ENCODE results near the gene TSPAN32.
"Not testable (repeated sequence)": the region's sequence is repeated elsewhere in the genome, so short reads cannot be mapped to it uniquely, and the experiment has no call there.

The TSPAN32 gene

GRCh38 chr11:2320568-2321310, 18.9 kb downstream of the TSPAN32 start:
- DNase-seq (ENCODE audit: low read depth, low spot score), result no peak
- H3K4me3 ChIP-seq (ENCODE audit: low read length), result no peak overlapping the region

GRCh38 chr11:2321311-2321683, 19.5 kb downstream of the TSPAN32 start:
- no peak overlapping the region for H3K4me3 ChIP-seq (ENCODE audit: low read length)
- DNase-seq (ENCODE audit: low read depth, low spot score), result no peak

DNA sequence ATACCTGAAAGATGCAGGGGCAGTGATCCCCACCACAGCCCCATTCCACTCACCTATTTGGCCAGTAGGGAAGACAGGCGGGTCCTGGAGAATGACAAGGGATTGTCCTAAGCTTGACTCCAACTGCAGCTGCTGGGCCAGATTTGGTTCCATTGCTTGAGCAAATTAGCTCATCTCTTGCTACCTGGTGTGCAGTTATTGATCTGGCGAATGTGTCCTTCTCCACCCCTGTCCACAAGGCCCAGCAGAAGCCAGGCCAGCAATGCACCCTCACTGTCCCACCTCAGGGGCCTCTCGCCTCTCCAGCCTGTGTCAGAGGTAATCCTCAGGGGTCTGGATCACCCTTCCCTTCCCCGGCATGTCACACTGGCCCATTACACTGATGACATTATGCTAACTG, 23.3 kb downstream of the TSPAN32 start:
- H3K4me3 ChIP-seq (ENCODE audit: low read length), result no peak overlapping the region
- no peak for DNase-seq (ENCODE audit: low read depth, low spot score)

GRCh38 chr11:2325719-2326118, 23.9 kb downstream of the TSPAN32 start:
- H3K4me3 ChIP-seq (ENCODE audit: low read length), result no peak overlapping the region
- no peak for DNase-seq (ENCODE audit: low read depth, low spot score)

DNA sequence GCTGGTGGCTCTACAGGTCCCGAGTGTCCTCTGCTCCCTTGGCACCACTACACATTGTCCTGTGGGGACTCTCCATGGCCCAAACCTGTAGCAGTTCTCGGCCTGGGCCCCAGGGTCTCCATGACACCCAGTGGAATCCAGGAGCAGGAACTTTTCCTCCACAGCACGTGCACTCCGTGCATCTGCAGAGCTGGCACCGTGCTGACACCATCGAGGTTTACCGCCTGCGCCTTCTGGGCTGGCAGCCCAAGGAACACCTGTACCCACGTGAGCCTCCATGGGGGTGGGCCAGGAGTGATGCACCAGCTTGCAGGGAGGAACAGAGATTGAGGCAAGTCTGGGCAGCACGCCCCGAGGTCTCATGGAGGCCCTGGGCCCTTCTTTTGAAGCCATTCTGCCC, 25.2 kb downstream of the TSPAN32 start:
- no peak for DNase-seq (ENCODE audit: low read depth, low spot score)
- no peak overlapping the region for H3K4me3 ChIP-seq (ENCODE audit: low read length)

DNA sequence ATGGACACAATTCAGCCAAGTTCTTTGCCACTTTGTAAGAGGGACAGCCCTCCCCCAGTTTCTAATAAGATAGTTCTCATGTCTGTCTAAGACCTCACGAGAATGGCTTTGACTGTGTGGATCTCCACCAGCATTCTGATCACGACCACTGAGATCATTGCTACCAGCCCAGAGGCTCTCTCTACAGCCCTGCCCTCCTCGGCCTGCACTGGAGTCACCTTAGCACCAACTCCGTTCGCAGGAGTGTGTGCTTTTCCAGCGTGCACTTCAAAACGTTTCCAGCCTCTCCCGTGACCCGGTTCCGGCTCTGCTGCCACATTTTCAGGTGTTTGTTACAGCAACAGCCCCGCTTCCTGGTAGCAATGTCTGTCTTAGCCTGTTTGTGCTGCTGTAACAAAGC, 26.2 kb downstream of the TSPAN32 start:
- no peak for DNase-seq (ENCODE audit: low read depth, low spot score)
- no peak overlapping the region for H3K4me3 ChIP-seq (ENCODE audit: low read length)

DNA sequence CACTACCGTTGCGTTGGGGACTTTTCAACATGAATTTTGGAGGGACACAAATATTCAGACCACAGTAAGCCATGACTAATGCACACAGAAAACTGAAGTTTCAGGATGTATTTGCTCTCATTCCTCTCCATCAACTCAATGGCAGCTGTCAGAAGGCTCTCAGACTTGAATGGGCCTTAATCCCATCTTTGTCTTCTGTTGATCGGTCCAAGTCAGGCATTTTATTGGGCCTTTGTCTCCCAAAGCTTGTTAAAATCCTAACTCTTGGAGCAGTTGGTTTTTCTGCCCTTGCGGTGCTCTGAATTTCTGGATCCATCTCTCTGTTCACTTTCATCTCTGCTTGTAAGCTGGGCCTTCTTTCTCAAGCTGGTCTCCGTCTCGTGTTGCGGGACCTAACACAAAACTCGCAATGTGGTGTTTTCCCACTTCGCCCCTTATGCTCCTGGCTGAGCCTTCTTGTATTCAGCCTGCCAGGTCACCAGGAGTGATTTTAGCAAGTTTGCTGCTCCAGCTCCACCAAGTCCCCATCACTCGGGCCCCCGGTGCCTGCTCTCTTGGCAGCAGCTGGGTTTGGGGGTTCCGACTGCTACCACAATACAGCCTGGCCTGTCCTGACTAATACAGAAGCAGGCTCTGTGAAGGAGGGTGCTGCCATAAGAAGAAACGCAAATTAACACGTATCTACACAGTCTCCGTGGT, 27.0 kb downstream of the TSPAN32 start:
- DNase-seq (ENCODE audit: low read depth, low spot score), result no peak
- no peak overlapping the region for H3K4me3 ChIP-seq (ENCODE audit: low read length)

- no peak for DNase-seq (ENCODE audit: low read depth, low spot score)
- H3K4me3 ChIP-seq (ENCODE audit: low read length), result no peak overlapping the region
These were observed 27.7 kb downstream of the TSPAN32 start for GRCh38 chr11:2329551-2329950.

GRCh38 chr11:2330696-2331095, 28.9 kb downstream of the TSPAN32 start:
- H3K4me3 ChIP-seq (ENCODE audit: low read length), result no peak overlapping the region
- DNase-seq (ENCODE audit: low read depth, low spot score), result no peak

GRCh38 chr11:2331404-2331803, 29.6 kb downstream of the TSPAN32 start:
- no peak for DNase-seq (ENCODE audit: low read depth, low spot score)

DNA sequence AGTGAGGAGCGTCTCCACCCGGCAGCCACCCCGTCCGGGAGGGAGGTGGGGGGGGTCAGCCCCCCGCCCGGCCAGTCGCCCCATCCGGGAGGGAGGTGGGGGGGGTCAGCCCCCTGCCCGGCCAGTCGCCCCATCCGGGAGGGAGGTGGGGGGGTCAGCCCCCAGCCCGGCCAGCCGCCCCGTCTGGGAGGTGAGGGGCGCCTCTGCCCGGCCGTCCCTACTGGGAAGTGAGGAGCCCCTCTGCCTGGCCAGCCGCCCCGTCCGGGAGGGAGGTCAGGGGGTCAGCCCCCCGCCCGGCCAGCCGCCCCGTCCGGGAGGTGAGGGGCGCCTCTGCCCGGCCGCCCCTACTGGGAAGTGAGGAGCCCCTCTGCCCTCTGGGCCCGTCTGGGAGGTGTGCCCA, 30.8 kb downstream of the TSPAN32 start:
- not testable (repeated sequence) for H3K4me3 ChIP-seq (ENCODE audit: low read length); DNase-seq (ENCODE audit: low read depth, low spot score)

More at GRCh38 chr11:2331404-2331803, 29.6 kb downstream of the TSPAN32 start:
- H3K4me3 ChIP-seq (ENCODE audit: low read length), result no peak overlapping the region

DNA sequence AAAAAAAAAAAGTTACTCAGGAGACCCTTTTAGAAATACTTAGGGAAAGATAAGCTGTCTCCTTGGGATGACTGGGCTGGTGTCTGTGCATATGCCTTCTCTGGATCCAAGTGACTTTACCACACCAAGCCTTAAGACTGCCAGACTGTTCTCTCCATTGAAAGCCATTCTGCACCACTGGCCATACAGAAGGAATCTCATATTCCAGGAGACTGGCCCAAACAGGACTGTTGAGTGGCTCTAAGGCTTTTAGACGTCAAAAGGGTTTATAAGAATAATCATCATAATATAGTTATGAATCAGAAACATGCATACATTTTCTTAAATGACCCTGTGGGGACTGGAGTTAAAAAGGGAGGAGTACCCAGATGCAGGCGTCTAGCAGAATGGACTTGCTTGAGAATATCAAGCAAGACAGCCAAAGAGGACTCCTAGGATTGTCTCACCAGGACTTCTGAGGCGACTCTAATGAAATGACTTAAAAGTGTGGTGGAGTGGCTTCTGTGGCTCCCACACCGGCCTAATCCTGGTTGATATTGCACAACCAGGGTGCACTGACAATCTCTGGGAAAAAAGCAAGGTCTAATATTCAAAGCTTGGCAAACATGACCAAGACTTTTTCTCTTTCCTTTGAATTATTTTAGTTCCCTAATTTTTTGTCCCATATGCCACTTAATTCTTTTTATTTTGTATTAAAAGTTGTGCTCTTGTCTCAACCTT, 31.8 kb downstream of the TSPAN32 start:
- H3K4me3 ChIP-seq (ENCODE audit: low read length); DNase-seq (ENCODE audit: low read depth, low spot score): not testable (repeated sequence)

- not testable (repeated sequence) for DNase-seq (ENCODE audit: low read depth, low spot score); H3K4me3 ChIP-seq (ENCODE audit: low read length)
These were observed 33.5 kb downstream of the TSPAN32 start for GRCh38 chr11:2335286-2335685.

- not testable (repeated sequence) for H3K4me3 ChIP-seq (ENCODE audit: low read length); DNase-seq (ENCODE audit: low read depth, low spot score)
These were observed 36.9 kb downstream of the TSPAN32 start for GRCh38 chr11:2338760-2339159.

DNA sequence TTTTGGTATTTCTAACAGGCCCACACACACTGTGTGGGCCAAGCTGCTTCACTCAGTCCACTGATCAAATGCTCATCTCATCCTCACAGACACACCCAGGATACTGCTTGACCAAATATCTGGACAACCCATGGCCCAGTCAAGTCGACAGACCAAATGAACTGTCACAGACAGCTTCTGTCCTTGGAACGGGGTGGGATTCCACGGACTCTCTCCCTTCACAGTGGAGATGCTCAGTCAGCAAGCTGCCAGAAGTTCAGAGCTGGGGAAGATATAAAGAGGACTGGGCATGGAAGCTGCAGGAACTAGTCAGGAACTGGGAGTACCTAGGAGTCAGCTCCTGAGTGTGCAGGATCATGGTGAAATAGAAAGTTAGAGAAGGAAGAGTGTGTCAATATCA, 40.7 kb downstream of the TSPAN32 start:
- H3K4me3 ChIP-seq (ENCODE audit: low read length), result no peak overlapping the region
- no peak for DNase-seq (ENCODE audit: low read depth, low spot score)

DNA sequence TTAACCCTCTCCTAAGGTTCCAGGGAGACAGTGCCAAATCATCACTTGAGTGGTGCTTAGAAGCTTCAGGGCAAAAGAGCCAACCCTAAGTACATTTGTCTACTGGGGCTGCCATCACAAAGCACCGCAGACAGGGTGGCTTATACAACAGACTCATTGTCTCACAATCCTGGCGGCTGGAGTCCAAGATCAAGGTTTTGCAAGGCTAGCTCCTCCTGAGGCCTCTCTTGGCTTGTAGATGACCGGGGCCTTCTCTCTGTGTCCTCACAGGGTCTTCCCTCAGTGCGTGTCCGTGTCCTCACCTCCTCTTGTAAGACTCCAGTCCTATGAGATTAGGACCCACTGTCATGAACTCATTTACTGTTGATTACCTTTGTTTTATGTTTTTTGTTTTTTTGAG, 41.2 kb downstream of the TSPAN32 start:
- no peak overlapping the region for H3K4me3 ChIP-seq (ENCODE audit: low read length)
- DNase-seq (ENCODE audit: low read depth, low spot score), result no peak

DNA sequence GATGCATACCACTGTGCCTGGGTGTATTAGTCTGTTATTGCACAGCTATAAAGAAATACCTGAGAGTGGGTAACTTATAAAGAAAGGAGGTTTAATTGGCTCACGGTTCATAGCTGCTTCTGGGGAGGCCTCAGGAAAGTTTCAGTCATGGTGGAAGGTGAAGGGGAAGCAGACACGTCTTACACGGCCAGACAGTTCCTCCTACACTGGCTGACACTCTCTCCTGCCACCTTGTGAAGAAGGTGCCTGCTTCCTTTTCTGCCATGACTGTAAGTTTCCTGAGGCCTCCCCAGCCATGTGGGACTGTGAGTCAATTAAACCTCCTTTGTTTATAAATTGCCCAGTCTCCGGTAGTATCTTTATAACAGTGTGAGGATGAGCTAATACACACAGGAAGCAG, 41.7 kb downstream of the TSPAN32 start:
- no peak overlapping the region for H3K4me3 ChIP-seq (ENCODE audit: low read length)
- DNase-seq (ENCODE audit: low read depth, low spot score), result no peak

GRCh38 chr11:2345050-2345449, 43.2 kb downstream of the TSPAN32 start:
- H3K4me3 ChIP-seq (ENCODE audit: low read length), result no peak overlapping the region
- DNase-seq (ENCODE audit: low read depth, low spot score), result no peak

DNA sequence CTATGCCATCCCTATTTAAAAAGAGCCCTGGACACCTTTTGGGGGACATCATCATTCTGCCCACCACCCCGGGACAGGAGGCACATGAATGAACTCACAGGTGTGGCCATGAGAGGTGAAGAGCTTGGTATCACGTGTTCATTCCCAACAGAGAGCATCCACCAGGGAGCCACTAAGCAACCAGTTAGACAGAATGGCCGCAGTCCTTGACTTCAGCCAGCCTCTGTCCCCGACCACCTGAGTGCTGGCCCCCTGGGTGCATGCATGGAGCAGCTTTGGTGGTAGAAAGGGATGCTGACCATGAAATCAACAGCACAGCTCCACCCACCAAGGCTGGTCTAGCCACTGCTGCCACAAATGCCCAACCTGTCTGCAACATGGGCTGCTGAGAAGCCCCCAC, 44.2 kb downstream of the TSPAN32 start:
- H3K4me3 ChIP-seq (ENCODE audit: low read length), result no peak overlapping the region
- no peak for DNase-seq (ENCODE audit: low read depth, low spot score)

DNA sequence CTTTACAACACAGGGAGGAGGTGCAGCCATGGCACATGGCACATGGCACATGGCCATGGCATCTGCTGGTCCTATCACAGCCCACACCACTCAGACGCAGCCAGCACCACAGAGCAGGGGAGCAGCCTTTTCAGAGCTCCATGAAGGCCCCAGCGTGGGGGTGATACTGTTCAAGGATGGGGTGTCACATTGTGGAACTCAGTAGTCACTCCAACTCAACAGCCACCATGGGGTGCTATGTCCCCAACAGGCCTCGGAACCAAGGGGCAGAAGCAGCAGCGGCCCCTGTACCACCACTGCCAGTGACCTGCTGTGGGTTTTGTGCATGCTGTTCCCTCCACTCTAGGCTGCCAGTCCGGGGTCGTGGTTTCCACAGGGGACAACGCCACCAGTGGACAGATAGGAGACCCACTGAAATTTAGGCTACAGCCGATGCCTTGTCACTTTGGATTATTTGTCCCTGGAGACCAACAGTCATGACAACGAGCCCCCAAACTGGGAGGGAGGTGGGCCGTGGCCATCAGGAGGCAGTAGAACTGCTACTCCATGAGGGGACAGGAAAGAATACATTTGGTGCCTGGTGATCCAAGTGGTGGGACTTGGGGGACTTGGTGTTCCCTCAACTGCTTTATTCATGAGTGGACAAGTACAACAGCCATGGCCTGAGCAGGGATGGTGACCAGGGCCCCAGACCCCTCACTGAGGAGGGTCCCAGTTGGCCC, 44.9 kb downstream of the TSPAN32 start:
- DNase-seq (ENCODE audit: low read depth, low spot score), result no peak
- no peak overlapping the region for H3K4me3 ChIP-seq (ENCODE audit: low read length)
